Measurements from ENCODE around the gene ABHD3.
"Not testable (repeated sequence)": the region's sequence is repeated elsewhere in the genome, so short reads cannot be mapped to it uniquely, and the experiment has no call there.

Gene ABHD3

DNA sequence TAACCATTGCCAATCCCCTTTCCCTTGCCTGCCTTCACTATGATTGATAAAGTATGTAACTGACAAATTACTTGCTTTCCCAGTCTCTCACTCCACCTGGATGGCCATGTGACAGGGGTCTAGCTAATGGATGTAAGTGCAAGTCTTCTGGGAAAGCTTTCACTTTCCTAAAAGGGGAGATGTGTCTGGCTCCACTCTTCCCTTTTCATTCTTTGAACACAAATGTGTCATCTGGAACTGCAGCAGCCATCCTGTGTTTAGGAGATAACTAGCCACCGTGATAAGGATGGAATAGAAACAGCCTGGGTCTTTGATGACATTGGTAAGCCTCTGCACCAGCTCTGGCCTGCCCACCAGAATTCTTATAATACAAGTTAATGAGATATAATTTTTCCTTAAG, 54.3 kb downstream of the ABHD3 start:
- DNase-seq: no peak

DNA sequence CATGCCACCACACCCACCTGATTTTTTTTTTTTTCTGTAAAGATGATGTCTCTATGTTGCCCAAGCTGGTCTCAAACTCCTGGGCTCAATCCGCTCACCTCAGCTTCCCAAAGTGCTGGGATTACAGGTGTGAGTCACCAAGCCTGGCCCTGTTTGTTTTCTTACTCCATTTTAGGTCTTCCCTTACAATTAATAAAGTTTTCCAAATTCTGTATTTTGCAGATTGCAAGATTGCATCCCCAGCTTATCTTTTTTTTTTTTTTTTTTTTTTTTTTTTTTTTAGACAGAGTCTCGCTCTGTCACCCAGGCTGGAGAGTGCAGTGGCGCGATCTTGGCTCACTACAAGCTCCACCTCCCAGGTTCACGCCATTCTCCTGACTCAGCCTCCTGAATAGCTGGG, 64.2 kb downstream of the ABHD3 start:
- not testable (repeated sequence) for DNase-seq

DNA sequence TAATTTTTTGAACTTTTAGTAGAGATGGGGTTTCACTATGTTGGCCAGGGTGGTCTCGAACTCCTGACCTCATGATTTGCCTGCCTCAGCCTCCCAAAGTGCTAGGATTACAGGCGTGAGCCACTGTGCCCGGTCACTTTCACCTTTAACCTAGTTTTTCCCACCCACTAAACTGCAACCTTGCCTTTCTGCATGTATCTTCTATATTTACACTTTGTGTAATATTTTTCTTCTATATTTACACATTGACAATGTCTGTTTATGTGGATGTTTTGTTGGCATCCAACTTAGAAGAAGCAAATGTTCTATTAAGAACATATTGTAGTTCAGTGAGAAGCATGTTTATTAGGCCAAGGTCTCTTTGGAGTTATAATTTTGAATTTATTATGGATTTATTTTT, 65.8 kb downstream of the ABHD3 start:
- no peak for DNase-seq

DNA sequence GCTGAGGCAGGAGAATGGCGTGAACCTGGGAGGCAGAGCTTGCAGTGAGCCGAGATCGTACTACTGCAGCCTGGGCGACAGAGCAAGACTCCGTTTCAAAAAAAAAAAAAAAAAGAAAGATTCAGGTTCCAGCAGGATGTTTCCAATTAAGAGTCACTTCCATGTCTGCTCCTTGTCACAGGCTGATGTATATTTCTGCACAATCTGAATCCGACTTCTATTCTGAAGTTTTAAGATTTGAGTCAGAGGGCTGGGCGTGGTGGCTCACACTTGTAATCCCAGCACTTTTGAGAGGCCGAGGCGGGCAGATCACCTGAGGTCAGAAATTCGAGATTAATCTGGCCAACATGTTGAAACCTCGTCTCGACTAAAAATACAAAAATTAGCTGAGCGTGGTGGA, 67.8 kb downstream of the ABHD3 start:
- DNase-seq: no peak

DNA sequence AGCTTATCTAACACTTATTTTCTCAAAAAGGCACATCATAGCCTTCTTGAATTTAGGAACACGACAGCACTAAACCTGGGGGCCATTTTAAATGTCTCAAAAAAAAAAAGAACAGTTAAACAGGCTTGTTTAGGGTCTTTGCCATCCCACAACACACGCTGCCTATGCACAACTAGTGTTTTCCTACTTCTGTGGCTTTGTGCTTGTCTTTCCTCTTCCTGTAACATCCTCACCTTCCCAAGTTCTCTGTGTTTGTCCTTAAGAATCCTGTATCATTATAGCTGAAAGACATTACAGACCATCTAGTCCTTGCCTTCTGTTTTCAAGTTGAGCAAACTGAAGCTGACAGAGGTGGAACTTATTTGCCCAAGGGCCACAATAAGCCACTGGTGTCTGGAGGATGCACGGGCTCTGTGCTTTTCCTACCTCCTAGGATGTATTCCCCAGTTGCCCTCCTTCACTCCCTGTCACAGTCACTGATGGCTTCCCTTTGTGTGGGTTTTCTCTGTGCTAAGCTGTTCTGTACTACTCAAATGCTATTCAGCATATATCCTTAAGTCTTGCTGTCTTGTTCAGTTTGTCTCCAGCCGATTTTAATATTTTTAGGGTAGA, 69.9 kb downstream of the ABHD3 start:
- DNase-seq: no peak

DNA sequence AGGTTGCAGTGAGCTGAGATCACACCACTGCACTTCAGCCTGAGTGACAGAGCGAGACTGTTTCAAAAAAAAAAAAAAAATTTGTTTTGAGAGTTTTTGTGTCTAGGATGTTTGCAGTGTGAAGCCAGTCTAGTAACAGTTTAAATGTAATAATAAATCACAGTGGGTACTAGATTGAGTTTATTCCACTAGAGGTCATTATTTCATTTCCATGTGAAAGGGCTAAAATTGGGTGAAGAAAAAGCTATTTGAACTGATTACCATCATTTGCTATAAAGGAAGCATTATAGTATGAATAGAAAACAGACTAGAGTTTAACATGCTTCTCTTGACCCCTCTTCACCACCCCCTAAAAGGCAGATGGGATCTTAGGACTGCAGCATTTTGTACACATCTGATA, 72.2 kb downstream of the ABHD3 start:
- DNase-seq: no peak

DNA sequence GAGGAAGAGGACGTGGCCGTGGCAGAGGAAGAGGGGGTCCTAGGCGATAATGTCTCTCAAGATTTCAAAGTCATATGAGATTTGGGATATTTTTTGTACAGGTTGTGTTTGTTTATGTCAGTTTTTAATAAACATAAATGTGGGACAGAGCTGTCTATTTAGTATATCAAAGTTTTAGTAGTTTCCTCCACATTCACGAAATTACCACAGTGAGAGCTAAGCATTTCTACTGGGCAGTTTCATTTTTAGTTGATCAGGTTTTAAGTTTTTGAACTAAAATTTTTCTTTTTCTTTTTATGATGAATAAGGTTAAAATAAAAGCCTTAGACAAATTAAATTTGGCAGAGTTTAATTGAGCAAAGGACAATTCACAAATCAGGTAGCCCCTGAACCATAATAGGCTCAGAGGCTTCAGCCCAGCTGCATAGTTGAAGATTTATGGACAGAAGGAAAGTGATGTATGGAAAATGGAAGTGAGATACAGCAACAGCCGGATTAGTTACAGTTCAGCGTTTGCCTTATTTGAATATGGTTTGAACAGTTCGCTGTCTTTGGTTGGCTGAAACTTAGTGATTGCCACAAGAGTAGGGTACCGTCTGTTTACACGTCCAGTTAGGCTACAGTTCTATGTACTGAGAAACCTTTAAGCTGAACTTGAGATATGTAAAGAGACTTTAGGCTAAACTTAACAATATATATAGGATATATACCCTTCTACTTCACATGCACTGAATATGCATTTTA, 75.3 kb downstream of the ABHD3 start:
- no peak for DNase-seq

DNA sequence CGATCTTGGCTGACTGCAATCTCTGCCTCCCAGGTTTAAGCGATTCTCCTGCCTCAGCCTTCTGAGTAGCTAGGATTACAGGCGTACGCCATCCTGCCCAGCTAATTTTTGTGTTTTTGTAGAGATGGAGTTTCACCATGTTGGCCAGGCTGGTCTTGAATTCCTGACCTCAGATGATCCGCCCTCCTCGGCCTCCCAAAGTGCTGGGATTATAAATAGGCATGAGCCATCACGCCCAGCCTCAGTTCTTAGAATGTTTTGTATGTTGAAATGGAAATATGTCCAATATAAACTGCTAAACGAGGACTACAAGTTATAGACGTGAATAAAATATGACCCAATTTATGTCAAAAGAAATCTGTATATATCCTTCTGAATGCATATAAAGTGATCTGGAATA, 82.9 kb downstream of the ABHD3 start:
- DNase-seq: not testable (repeated sequence)

DNA sequence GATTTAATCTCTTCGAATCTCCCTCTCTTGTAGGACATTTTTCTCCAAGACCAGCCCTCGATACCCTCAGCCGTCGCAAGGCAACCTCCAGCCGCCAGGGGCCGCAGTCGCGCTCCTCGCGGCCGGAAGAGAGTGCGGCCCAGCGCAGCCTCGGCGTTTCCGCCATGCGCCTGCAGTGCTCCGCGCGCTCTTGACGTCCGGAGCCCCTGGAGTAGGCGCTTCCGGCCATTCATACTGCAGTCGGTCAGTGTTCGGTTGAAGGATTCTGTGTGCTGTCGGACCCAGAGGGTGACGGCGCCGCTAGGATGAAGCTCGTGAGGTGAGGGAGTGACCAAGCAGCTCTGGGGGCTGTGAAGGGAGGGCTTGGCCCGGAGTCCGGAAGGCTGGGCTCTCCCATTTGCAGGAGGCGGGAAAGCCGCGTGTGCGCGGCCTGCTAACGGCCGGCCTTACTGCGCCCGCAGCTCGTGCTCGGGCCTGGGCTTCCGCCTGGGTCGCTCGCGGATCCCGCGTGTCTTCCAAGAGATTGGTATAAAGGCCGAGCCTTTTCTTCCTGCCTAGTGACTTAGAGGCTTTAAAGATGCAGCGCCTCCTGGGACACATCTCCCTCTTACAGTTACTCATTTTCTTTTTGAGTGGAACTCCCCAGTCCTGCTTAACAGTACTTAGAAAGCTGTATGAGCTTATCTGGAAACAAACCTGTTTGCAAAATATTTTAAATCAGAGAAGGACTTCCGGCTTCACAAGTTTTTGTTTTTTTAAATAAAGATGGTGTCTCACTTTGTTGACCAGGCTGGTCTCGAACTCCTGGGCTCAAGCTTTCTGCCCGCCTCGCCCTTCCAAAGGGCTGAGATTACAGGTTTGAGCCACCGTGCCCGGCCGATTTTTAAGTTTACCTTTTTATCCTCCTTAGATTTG, 92.2 kb downstream of the ABHD3 start, which contains the start of gene SNRPD1:
Gene SNRPD1 (plus strand): TSS at position 190 of the 915 bp plus-strand sequence. CDS start 116 bp downstream, at position 306.
- DNase-seq: peak; percentile 74 to 94 (median 78)

DNA sequence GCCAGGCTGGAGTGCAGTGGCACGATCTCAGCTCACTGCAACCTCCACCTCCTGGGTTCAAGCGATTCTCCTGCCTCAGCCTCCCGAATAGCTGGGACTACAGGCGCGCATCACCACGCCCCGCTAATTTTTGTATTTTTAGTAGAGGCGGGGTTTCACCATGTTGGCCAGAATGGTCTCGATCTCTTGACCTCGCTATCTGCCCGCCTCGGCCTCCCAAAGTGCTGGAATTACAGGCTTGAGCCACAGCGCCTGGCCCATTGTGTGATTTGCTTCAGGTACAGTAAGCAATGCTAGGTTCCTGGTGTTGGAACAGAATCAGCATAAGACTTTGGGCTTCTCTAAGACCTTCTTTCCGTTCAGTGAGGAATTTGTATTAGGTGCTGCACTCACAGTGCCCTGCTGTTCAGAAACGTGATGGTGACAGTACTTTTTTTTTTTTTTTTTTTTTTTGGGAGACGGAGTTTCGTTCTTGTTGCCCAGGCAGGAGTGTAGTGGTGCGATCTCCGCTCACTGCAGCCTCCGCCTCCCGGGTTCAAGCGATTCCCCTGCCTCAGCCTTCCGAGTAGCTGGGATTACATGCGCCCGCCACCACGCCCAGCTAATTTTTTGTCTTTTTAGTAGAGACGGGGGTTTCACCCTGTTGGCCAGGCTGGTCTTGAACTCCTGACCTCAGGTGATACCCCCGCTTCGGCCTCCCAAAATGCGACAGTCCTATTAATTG, 93.0 kb downstream of the ABHD3 start:
- DNase-seq: peak in 1 of 5 experiments; percentile 16

DNA sequence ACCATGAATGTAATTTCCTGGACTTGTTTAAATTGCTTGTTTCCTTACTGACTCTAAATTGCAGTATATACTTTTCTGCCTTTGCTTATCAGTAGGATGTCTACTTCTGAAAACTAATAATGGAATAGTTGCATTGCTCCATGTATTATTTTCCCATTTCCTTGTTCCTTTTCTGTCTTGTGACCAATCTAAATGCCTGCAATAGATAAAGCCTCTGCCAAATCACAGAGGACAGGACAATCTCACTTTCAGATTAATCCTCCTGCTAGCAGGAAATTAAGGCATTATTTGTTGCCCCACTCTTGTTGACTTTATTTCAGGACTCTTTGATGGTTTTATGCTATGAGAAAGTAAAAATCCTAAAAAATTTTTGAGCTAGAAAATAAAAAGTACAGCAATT, 99.4 kb downstream of the ABHD3 start:
- DNase-seq: no peak

DNA sequence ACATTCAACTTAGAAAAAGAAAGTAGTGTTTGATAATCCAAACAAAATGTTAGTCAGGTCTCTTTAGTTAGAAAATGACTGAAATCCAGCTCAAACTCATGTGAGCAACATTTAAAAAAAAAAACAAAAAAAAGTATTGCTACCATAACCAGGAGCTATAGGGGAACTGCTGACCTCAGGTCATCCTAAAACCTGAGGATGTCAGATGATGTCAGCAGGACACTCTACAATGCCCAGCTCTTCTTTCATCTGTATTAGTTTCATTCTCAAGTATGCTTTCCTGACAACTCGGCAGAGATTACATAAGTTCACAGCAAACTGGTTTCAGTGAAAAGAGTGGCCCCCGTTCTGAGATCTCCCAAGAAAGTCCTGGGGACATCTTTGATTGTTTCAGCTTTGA, 99.9 kb downstream of the ABHD3 start:
- DNase-seq: no peak

DNA sequence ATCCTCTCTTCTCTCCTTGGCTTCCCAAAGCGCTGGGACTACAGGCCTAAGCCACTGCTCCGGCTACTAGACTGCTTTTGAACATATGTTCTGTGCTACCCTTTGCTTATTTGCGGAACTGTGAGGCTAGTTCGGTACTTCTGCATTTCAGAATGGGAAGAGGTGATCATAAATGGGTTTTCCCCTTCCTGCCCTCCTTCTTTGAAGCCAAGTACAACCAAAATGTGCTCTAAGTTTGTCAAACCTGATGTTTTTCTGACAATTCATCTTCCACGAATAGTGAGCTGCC, 102.3 kb downstream of the ABHD3 start:
- DNase-seq: no peak

Measured in T-helper 2 cell (primary cell).